Neuron (in vitro differentiated cells): ENCODE measurements around the gene TAGLN2.

Experiments used
- H2AFZ ChIP-seq: one replicate; pipeline ENCODE4 v1.6.1; 2013; ENCODE audit warnings: low read depth, mild to moderate bottlenecking, inconsistent platforms, low read length, moderate library complexity
- H3K27me3 ChIP-seq: one replicate; pipeline ENCODE4 v1.6.1; 2013; ENCODE audit warnings: low read length; ENCODE audit not compliant: insufficient read depth
- H3K36me3 ChIP-seq: one replicate; pipeline ENCODE4 v1.6.1; 2013; ENCODE audit warnings: low read length; ENCODE audit not compliant: insufficient read depth
- H3K4me1 ChIP-seq: one replicate; pipeline ENCODE4 v1.6.1; 2013; ENCODE audit warnings: low read length; ENCODE audit not compliant: insufficient read depth
- H3K4me3 ChIP-seq: 2 replicates; pipeline ENCODE4 v1.5.1; 2013; ENCODE audit warnings: mild to moderate bottlenecking, low read length, moderate library complexity
- H3K9me3 ChIP-seq: one replicate; pipeline ENCODE4 v1.6.1; 2013; ENCODE audit warnings: low read length

TAGLN2 gene

DNA sequence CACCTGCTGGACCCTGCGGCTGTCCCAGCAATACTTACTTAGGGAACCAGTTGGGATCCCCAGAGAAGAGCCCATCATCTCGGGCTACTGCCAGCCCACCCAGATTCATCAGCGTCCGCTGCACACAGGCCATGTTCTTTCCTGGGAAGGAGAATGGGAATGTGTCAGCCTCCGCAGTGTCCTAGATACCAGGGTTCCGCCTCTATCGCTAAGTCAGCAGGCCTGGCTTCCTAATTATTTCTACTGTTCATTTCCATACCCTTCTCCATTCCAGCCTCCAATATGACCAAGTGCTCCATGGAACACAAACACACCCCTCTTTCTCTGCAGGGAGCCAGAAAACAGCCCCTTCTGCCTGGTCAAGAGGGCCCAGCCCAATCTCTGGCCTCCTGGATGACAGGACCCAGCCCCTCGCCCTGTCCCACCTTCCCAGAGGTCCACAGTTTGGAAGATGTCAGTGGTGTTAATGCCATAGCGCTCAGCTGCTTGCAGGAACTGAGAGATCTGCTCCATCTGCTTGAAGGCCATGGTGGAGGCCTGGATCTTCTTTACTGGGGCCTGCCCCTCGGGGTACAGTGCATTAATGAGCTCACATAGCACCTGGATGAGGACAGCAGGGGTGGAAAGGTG lies 6.0 kb downstream of the TAGLN2 start:
- Histone ChIP-seq H2AFZ (no peak overlapping the region), H3K36me3 (no peaks in the 10 kb centered on the region), H3K4me3 (no peak overlapping the region), H3K4me1 (peaks cover 18% of the 10 kb centered on the region), H3K27me3 (no peaks in the 10 kb centered on the region), H3K9me3 (no peaks in the 10 kb centered on the region)

DNA sequence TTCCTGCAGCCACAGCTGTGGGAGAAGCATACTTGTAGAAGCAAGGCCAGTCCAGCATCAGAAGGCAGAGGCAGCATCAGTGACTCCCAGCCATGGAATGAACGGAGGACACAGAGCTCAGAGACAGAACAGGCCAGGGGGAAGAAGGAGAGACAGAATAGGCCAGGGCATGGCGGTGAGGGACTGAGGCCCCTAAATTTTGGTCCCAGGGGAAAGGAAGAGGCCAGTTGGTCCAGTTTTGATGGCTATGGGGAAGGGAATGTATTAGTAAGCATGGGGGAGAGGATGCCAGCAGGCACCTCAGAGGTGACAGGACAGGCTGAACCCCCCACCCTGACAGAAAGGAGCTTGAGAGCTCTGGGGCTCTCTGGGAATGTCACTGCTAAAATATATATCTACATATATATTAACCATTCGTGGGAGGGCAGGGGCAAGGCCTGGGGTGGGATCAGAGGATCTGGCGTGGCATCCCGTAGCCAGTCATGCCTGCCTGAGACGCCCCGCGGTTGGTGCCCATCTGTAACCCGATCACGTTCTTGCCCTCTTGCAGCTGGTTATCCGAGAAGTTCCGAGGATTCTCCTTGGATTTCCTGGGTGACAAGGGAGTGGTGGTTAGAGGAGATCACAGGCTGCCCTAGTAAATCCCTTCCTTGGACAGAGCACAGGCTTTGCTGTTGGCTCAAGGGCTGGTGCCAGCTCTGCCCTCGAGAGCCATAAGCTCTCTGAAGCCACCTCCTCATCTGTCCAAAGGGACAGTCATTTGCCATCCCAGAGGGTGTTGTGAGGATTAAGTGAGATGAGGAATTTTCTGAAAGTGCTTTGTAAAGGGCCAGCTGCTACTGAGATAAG lies 6.7 kb downstream of the TAGLN2 start:
- no peak overlapping the region for H3K4me3 ChIP-seq
- H3K27me3 ChIP-seq = no peaks in the 10 kb centered on the region
- H3K9me3 ChIP-seq = no peaks in the 10 kb centered on the region
- H3K4me1 ChIP-seq = peaks cover 14% of the 10 kb centered on the region
- H3K36me3 ChIP-seq = no peaks in the 10 kb centered on the region
- H2AFZ ChIP-seq = no peak overlapping the region

- no peaks in the 10 kb centered on the region for H3K36me3 ChIP-seq
These were observed 7.6 kb downstream of the TAGLN2 start for GRCh38 chr1:159917533-159918351.

GRCh38 chr1:159916242-159917051 lies 8.9 kb downstream of the TAGLN2 start:
- Histone ChIP-seq H3K4me3 (no peak overlapping the region), H3K36me3 (no peaks in the 10 kb centered on the region), H3K4me1 (peaks cover 7% of the 10 kb centered on the region)

More at GRCh38 chr1:159917533-159918351, 7.6 kb downstream of the TAGLN2 start:
- no peaks in the 10 kb centered on the region for H3K27me3 ChIP-seq
- H3K4me1 ChIP-seq = peaks cover 7% of the 10 kb centered on the region
- no peak overlapping the region for H3K4me3 ChIP-seq
- no peaks in the 10 kb centered on the region for H3K9me3 ChIP-seq
- no peak overlapping the region for H2AFZ ChIP-seq

GRCh38 chr1:159915571-159916241 lies 9.6 kb downstream of the TAGLN2 start:
- Histone ChIP-seq H2AFZ (no peak overlapping the region), H3K4me1 (peaks cover 10% of the 10 kb centered on the region), H3K27me3 (no peaks in the 10 kb centered on the region), H3K36me3 (no peaks in the 10 kb centered on the region), H3K4me3 (no peak overlapping the region), H3K9me3 (no peaks in the 10 kb centered on the region)

More at GRCh38 chr1:159916242-159917051, 8.9 kb downstream of the TAGLN2 start:
- H2AFZ ChIP-seq = no peak overlapping the region
- no peaks in the 10 kb centered on the region for H3K9me3 ChIP-seq
- H3K27me3 ChIP-seq = no peaks in the 10 kb centered on the region

DNA sequence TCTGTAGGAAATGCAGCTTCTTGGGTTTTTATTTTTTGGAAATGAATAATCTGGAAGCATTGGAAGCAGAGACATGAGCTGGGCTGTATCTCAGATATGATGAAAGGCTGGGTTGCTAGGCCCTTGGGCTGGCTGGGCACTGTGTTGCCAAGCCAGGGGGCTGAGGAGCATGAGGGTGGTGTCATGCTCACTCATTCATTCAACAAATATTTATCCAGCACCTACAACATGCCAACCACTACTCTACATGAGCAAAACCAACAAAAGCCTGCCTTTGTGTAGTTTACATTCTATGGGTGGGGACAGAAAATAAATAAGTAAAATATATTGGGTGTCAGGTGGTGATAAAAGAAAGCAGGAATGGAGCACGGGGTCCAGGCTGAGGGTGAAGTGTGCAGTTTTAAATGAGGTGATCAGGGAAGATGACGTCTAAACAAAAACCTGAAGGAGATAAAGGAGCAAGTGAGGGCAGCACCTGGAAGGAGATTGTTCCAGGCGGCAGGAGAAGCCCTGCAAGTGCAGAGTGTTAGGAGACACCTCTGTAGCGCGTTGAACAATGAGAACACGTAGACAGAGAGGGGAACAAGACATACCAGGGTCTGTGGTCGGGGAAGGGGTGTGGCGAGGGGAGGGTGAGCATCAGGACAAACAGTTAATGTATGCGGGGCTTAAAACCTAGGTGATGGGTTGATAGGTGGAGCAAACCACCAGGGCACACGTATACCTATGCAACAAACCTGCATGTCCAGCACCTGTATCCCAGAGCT lies 10.9 kb downstream of the TAGLN2 start:
- H3K4me3 ChIP-seq = no peak overlapping the region
- peaks cover 18% of the 10 kb centered on the region for H3K4me1 ChIP-seq
- H2AFZ ChIP-seq = no peak overlapping the region
- no peaks in the 10 kb centered on the region for H3K27me3 ChIP-seq
- H3K9me3 ChIP-seq = no peaks in the 10 kb centered on the region
- H3K36me3 ChIP-seq = no peaks in the 10 kb centered on the region

DNA sequence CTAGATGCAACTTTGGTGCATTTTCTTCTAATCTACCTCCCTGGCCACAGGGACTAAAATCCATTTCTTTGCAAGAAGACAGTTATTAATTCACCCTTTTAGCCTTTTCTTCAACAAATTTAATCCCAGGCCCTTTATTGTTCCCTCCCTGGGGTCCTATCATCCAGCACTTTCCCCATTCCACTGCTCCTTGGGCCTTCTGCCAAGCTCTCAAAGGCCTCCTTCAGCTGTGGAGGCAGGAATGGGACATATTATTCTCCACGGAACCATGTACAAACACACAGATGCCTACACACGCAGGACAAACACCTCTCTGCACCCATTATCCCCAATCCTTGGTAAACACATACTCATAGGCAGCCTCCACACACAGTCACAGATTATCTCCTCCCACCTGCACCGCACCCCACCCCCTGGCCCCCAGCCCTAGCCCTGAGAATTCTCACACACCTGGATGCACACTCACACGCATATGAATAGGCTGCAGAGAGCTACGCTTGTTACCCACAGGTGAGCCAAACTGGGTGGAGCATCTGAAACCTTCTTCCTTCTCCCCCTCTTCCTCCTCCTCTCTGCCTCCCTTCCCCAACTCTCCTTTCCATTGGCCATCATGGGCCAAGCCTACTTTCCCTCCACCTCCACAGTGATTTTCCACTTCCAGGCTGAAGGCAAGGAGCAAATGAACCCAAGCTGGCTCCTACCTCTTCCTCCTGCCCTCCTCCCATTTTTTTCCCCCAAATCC lies 11.7 kb downstream of the TAGLN2 start:
- H3K36me3 ChIP-seq = no peaks in the 10 kb centered on the region
- no peak overlapping the region for H3K4me3 ChIP-seq
- H2AFZ ChIP-seq = no peak overlapping the region
- H3K4me1 ChIP-seq = peaks cover 18% of the 10 kb centered on the region
- H3K27me3 ChIP-seq = no peaks in the 10 kb centered on the region
- no peaks in the 10 kb centered on the region for H3K9me3 ChIP-seq

GRCh38 chr1:159911326-159912070 lies 13.8 kb downstream of the TAGLN2 start:
- H3K27me3 ChIP-seq = peaks cover 4% of the 10 kb centered on the region
- peaks cover 16% of the 10 kb centered on the region for H3K4me1 ChIP-seq
- no peaks in the 10 kb centered on the region for H3K9me3 ChIP-seq
- H3K4me3 ChIP-seq = no peak overlapping the region
- H2AFZ ChIP-seq = no peak overlapping the region
- no peaks in the 10 kb centered on the region for H3K36me3 ChIP-seq

GRCh38 chr1:159908031-159908940 lies 17.0 kb downstream of the TAGLN2 start:
- H2AFZ ChIP-seq = no peak overlapping the region
- no peaks in the 10 kb centered on the region for H3K36me3 ChIP-seq
- H3K4me1 ChIP-seq = peaks cover 11% of the 10 kb centered on the region
- no peaks in the 10 kb centered on the region for H3K9me3 ChIP-seq
- H3K4me3 ChIP-seq = no peak overlapping the region
- H3K27me3 ChIP-seq = peaks cover 4% of the 10 kb centered on the region

DNA sequence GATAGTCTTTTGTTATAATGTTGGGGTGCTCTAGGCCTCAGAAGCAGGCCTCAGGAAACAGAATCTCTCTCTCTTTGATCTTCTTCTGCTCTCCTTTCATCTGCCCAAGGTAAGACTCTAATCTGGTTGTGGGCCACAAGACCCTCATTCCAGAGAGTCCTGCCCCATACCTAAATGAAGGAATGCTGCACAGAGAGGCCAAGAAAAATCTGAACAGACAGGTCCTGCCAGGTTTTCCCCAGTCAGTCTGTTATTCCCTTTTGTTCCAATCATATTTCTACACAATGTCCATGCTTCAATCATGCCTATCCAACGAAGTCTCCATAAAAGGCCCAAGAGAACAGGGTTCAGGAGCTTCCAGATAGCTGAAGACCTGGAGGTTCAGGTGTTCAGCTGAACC lies 18.3 kb downstream of the TAGLN2 start:
- no peaks in the 10 kb centered on the region for H3K36me3 ChIP-seq

More for the DNA sequence above, 18.3 kb downstream of the TAGLN2 start:
- Histone ChIP-seq H3K9me3 (no peaks in the 10 kb centered on the region), H2AFZ (no peak overlapping the region), H3K4me3 (no peak overlapping the region), H3K4me1 (peaks cover 11% of the 10 kb centered on the region), H3K27me3 (peaks cover 4% of the 10 kb centered on the region)
